Lower leg skin (tissue), 3 donors: Measurements from ENCODE around the gene CCDC177.

ENCODE experiments used
- POLR2A ChIP-seq, 2 donors: fragments of 450-650 bp; IDR thresholded peaks; one replicate each; pipeline ENCODE4 v1.6.1; 2016 to 2017; ENCODE audit warnings: antibody characterized with exemption in 2 of 2, mild to moderate bottlenecking in 1 of 2, moderate library complexity in 1 of 2
- TF ChIP-seq, protein P1 (sequence below), 3 donors: fragments of 450-650 bp; IDR thresholded peaks; one replicate each; pipeline ENCODE4 v1.5.1; 2016; ENCODE audit warnings: antibody characterized with exemption in 3 of 3, mild to moderate bottlenecking in 3 of 3, moderate library complexity in 2 of 3

GRCh38 chr14:69591317-69591716 is 16.6 kb upstream of the CCDC177 start:
- no peak for TF ChIP-seq POLR2A (IDR thresholded peaks at IDR 0.05)
- TF ChIP-seq, protein P1, sequence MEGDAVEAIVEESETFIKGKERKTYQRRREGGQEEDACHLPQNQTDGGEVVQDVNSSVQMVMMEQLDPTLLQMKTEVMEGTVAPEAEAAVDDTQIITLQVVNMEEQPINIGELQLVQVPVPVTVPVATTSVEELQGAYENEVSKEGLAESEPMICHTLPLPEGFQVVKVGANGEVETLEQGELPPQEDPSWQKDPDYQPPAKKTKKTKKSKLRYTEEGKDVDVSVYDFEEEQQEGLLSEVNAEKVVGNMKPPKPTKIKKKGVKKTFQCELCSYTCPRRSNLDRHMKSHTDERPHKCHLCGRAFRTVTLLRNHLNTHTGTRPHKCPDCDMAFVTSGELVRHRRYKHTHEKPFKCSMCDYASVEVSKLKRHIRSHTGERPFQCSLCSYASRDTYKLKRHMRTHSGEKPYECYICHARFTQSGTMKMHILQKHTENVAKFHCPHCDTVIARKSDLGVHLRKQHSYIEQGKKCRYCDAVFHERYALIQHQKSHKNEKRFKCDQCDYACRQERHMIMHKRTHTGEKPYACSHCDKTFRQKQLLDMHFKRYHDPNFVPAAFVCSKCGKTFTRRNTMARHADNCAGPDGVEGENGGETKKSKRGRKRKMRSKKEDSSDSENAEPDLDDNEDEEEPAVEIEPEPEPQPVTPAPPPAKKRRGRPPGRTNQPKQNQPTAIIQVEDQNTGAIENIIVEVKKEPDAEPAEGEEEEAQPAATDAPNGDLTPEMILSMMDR (IDR thresholded peaks at IDR 0.05): no peak
